Measurements from ENCODE around the gene NT5C3A.

DNA sequence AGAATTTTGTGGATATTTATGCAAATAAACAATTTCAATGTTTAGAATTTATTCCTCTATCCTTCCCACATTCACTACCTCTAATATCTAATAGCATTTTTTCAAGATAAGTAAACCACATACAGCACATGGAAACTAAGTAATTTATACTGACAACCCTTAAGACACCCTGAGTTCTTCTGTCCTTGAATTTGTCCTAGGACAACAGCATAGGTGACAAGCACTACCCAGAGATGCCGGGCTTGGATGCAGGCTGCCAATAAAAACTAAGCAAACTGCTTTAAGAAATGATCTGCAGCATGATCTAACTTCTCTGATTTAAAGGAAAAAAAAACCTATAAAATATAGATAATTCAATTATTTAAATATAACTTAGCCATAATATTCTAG, 22.7 kb downstream of the NT5C3A start:
- TF ChIP-seq CTCF (conservative IDR thresholded peaks at IDR 0.05; ENCODE audit: low read depth in 2 of 2) = no peak
- TF ChIP-seq JUNB (IDR thresholded peaks at IDR 0.05; ENCODE audit: unreplicated experiment) = no peak
- no peak for TF ChIP-seq REST (IDR thresholded peaks at IDR 0.05; ENCODE audit: unreplicated experiment)
- no peak for TF ChIP-seq EZH2 (IDR thresholded peaks at IDR 0.05; ENCODE audit: low read depth, unreplicated experiment)
- TF ChIP-seq EZH2phosphoT487 (IDR thresholded peaks at IDR 0.05; ENCODE audit: unreplicated experiment) = no peak
- no peak for TF ChIP-seq POLR2AphosphoS5 (IDR thresholded peaks at IDR 0.05; ENCODE audit: low read depth)
- TF ChIP-seq ZNF114 (CRISPR knock-in tag; IDR thresholded peaks at IDR 0.05) = no peak
- no peak for TF ChIP-seq CREB1 (CRISPR knock-in tag; IDR thresholded peaks at IDR 0.05; ENCODE audit: low read depth)
- no peak for TF ChIP-seq ZNF331 (CRISPR knock-in tag; IDR thresholded peaks at IDR 0.05; ENCODE audit: low read depth)
- TF ChIP-seq STAT1 (IDR thresholded peaks at IDR 0.05; ENCODE audit: unreplicated experiment) = no peak
- TF ChIP-seq ETS1 (IDR thresholded peaks at IDR 0.05) = no peak
- no peak for TF ChIP-seq NANOG (IDR thresholded peaks at IDR 0.05; ENCODE audit: borderline replicate concordance)
- TF ChIP-seq, protein P1, sequence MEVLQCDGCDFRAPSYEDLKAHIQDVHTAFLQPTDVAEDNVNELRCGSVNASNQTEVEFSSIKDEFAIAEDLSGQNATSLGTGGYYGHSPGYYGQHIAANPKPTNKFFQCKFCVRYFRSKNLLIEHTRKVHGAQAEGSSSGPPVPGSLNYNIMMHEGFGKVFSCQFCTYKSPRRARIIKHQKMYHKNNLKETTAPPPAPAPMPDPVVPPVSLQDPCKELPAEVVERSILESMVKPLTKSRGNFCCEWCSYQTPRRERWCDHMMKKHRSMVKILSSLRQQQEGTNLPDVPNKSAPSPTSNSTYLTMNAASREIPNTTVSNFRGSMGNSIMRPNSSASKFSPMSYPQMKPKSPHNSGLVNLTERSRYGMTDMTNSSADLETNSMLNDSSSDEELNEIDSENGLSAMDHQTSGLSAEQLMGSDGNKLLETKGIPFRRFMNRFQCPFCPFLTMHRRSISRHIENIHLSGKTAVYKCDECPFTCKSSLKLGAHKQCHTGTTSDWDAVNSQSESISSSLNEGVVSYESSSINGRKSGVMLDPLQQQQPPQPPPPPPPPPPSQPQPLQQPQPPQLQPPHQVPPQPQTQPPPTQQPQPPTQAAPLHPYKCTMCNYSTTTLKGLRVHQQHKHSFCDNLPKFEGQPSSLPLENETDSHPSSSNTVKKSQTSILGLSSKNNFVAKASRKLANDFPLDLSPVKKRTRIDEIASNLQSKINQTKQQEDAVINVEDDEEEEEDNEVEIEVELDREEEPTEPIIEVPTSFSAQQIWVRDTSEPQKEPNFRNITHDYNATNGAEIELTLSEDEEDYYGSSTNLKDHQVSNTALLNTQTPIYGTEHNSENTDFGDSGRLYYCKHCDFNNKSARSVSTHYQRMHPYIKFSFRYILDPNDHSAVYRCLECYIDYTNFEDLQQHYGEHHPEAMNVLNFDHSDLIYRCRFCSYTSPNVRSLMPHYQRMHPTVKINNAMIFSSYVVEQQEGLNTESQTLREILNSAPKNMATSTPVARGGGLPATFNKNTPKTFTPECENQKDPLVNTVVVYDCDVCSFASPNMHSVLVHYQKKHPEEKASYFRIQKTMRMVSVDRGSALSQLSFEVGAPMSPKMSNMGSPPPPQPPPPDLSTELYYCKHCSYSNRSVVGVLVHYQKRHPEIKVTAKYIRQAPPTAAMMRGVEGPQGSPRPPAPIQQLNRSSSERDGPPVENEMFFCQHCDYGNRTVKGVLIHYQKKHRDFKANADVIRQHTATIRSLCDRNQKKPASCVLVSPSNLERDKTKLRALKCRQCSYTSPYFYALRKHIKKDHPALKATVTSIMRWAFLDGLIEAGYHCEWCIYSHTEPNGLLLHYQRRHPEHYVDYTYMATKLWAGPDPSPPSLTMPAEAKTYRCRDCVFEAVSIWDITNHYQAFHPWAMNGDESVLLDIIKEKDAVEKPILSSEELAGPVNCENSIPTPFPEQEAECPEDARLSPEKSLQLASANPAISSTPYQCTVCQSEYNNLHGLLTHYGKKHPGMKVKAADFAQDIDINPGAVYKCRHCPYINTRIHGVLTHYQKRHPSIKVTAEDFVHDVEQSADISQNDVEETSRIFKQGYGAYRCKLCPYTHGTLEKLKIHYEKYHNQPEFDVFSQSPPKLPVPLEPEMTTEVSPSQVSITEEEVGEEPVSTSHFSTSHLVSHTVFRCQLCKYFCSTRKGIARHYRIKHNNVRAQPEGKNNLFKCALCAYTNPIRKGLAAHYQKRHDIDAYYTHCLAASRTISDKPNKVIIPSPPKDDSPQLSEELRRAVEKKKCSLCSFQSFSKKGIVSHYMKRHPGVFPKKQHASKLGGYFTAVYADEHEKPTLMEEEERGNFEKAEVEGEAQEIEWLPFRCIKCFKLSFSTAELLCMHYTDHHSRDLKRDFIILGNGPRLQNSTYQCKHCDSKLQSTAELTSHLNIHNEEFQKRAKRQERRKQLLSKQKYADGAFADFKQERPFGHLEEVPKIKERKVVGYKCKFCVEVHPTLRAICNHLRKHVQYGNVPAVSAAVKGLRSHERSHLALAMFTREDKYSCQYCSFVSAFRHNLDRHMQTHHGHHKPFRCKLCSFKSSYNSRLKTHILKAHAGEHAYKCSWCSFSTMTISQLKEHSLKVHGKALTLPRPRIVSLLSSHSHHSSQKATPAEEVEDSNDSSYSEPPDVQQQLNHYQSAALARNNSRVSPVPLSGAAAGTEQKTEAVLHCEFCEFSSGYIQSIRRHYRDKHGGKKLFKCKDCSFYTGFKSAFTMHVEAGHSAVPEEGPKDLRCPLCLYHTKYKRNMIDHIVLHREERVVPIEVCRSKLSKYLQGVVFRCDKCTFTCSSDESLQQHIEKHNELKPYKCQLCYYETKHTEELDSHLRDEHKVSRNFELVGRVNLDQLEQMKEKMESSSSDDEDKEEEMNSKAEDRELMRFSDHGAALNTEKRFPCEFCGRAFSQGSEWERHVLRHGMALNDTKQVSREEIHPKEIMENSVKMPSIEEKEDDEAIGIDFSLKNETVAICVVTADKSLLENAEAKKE (CRISPR knock-in tag; IDR thresholded peaks at IDR 0.05) = no peak

Data from GM23338 (cell line).